Measurements from ENCODE around the gene CCNL2. TPM values are rescaled to one million over a fixed set of nuclear protein-coding genes. Genes with fewer than 3 reads are reported as not detected.

CCNL2 gene
- total RNA-seq, 1 experiment from 2014 or later = 173 TPM

- H3K79me1 ChIP-seq (ENCODE audit: insufficient read depth, low read depth, low read length, poor library complexity, severe bottlenecking) = no peaks in the 10 kb centered on the region
- H3K14ac ChIP-seq (ENCODE audit: insufficient read depth, low read length) = no peak overlapping the region; the same call in 1 of the 2 replicates
- H3K4me1 Mint-ChIP-seq = peaks cover 10 to 19% of the 10 kb centered on the region in 2 experiments
- TF ChIP-seq CTCF (conservative IDR thresholded peaks at IDR 0.05) = no peak
- H3K23me2 ChIP-seq (ENCODE audit: insufficient read length, low read depth, low read length, poor library complexity, severe bottlenecking) = peaks cover 10% of the 10 kb centered on the region
- no peak for DNase-seq
- H3K9me3 ChIP-seq (ENCODE audit: control insufficient read depth, low read depth, low read length) = no peaks in the 10 kb centered on the region
- H3K4me1 ChIP-seq (ENCODE audit: insufficient read depth, low read length) = no peaks in the 10 kb centered on the region; the same call in 1 of the 2 replicates
- H2BK20ac ChIP-seq (ENCODE audit: low read depth, low read length, poor library complexity, severe bottlenecking) = no peak overlapping the region
- H3K36me3 Mint-ChIP-seq (ENCODE audit: insufficient read depth in 1 of 3, low read depth in 3 of 3) = peaks cover 0 to 9% (median 3%) of the 10 kb centered on the region in 3 experiments; a peak in 4 of 7 replicates
- H3K27ac Mint-ChIP-seq = no peak overlapping the region
- no peak overlapping the region for H4K91ac ChIP-seq (ENCODE audit: insufficient read length, low read depth, low read length)
- no peaks in the 10 kb centered on the region for H3K27me3 ChIP-seq (ENCODE audit: insufficient read depth, low read length)
- H3K9me3 Mint-ChIP-seq = no peaks in the 10 kb centered on the region
- no peak overlapping the region for H4K8ac ChIP-seq (replicated peaks; ENCODE audit: insufficient read length, low read depth, low read length)
- H3K56ac ChIP-seq (ENCODE audit: insufficient read length, low read depth, low read length) = no peak overlapping the region
- H3K4me2 ChIP-seq (ENCODE audit: insufficient read depth, insufficient read length, low read length) = no peak overlapping the region
- H3K4ac ChIP-seq (ENCODE audit: low read depth, low read length) = no peak overlapping the region
- H3K27ac ChIP-seq (ENCODE audit: insufficient read length, low read depth, low read length) = no peak overlapping the region
- no peak overlapping the region for H2AK5ac ChIP-seq (ENCODE audit: insufficient read length, low read length)
- H2BK5ac ChIP-seq (ENCODE audit: insufficient read length, low read length) = no peak overlapping the region
- no peak overlapping the region for H2BK12ac ChIP-seq (ENCODE audit: insufficient read length, low read depth, low read length)
- no peak overlapping the region for H2BK120ac ChIP-seq (ENCODE audit: low read depth, low read length, poor library complexity, severe bottlenecking)
- H3K79me2 ChIP-seq (ENCODE audit: insufficient read depth, low read length) = peaks cover 2% of the 10 kb centered on the region; the same call in 1 of the 2 replicates
- no peaks in the 10 kb centered on the region for H4K20me1 ChIP-seq (ENCODE audit: control insufficient read depth, insufficient read depth, insufficient read length)
- H3K9ac ChIP-seq (ENCODE audit: extremely low read depth, insufficient read length, low read length) = no peak overlapping the region
- no peak overlapping the region for H3T11ph ChIP-seq (ENCODE audit: low read length)
- no peak overlapping the region for H3K4me3 Mint-ChIP-seq
- no peak overlapping the region for H4K5ac ChIP-seq (ENCODE audit: insufficient read length, low read depth, low read length)
- H3K23ac ChIP-seq (ENCODE audit: insufficient read length, low read depth, low read length) = no peak overlapping the region
- no peaks in the 10 kb centered on the region for H3K27me3 Mint-ChIP-seq (ENCODE audit: low read depth)
- no CpG with 5 or more reads among the region's 45 CpGs for WGBS (ENCODE audit: extremely low coverage, insufficient read length, low lambda C conversion rate)
- no peak overlapping the region for H2BK15ac ChIP-seq (ENCODE audit: low read depth, low read length)
- H3K18ac ChIP-seq (ENCODE audit: insufficient read length, low read depth, low read length) = no peak overlapping the region
- H2AFZ ChIP-seq (ENCODE audit: low read length) = no peak overlapping the region
Measured at GRCh38 chr1:1438531-1439381, 39.6 kb upstream of the CCNL2 start.
